Measurements from ENCODE around the gene TTLL8.
"Not testable (repeated sequence)": the region's sequence is repeated elsewhere in the genome, so short reads cannot be mapped to it uniquely, and the experiment has no call there.

TTLL8 gene

DNA sequence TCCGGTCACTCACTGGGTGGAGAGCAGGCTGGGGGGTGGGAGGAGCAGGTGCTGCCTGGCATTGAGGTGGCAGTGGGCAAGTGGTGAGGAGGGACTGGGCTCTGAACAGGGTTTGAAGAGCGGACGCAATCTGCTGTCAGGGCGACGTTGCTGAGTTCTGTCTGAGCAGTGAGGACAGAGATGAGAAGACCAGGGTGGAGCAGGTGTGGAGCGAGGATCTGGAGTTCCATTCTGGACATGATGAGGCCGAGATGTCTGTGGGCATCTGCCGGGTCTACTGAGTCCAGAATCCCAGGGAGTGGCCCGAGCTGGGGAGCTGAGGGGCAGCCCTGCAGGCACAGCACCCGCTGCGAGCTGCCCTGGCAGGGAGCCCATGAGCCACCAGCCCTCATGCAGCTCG, 29.5 kb upstream of the TTLL8 start:
- H3K4me3 ChIP-seq (ENCODE audit: low read depth, low read length) = no peak overlapping the region
- TF ChIP-seq, protein P1, sequence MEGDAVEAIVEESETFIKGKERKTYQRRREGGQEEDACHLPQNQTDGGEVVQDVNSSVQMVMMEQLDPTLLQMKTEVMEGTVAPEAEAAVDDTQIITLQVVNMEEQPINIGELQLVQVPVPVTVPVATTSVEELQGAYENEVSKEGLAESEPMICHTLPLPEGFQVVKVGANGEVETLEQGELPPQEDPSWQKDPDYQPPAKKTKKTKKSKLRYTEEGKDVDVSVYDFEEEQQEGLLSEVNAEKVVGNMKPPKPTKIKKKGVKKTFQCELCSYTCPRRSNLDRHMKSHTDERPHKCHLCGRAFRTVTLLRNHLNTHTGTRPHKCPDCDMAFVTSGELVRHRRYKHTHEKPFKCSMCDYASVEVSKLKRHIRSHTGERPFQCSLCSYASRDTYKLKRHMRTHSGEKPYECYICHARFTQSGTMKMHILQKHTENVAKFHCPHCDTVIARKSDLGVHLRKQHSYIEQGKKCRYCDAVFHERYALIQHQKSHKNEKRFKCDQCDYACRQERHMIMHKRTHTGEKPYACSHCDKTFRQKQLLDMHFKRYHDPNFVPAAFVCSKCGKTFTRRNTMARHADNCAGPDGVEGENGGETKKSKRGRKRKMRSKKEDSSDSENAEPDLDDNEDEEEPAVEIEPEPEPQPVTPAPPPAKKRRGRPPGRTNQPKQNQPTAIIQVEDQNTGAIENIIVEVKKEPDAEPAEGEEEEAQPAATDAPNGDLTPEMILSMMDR (IDR thresholded peaks at IDR 0.05; ENCODE audit: low read depth, low read length) = no peak

DNA sequence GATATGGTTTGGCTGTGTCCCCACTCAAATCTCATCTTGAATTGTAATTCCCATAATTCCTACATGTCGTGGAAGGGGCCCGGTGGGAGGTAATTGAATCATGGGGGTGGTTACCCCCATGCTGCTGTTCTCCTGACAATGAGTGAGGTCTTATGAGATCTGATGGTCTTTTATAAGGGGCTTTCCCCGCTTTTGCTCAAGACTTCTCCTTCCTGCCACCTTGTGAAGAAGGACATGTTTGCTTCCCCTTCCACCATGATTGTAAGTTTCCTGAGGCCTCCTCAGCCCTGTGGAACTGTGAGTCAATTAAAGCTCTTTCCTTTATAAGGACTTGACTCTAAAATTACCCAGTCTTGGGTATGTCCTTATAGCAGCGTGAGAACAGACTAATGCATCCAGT, 28.9 kb upstream of the TTLL8 start:
- not testable (repeated sequence) for H3K4me3 ChIP-seq (ENCODE audit: low read depth, low read length)

DNA sequence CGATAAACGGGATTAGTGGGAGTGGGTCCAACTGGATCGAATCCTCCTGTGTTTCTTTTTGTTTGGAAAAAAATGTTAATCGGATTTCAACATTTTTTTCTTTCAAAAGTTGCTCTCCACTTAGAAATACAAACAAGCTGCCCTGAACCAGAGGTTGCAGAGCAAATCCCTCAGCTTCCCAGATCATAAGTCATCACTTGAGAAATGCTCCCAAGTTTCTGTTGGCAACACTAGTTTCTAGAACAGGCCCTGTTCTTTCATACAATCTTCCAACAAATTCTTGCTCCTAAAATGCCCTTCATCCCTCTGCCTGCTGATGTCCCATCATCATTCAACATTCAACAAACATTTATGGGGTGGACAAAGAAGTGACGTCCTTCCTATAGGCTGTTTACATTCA, 28.4 kb upstream of the TTLL8 start:
- TF ChIP-seq, protein P1 (IDR thresholded peaks at IDR 0.05; ENCODE audit: low read depth, low read length) = no peak
- no peak overlapping the region for H3K4me3 ChIP-seq (ENCODE audit: low read depth, low read length)

DNA sequence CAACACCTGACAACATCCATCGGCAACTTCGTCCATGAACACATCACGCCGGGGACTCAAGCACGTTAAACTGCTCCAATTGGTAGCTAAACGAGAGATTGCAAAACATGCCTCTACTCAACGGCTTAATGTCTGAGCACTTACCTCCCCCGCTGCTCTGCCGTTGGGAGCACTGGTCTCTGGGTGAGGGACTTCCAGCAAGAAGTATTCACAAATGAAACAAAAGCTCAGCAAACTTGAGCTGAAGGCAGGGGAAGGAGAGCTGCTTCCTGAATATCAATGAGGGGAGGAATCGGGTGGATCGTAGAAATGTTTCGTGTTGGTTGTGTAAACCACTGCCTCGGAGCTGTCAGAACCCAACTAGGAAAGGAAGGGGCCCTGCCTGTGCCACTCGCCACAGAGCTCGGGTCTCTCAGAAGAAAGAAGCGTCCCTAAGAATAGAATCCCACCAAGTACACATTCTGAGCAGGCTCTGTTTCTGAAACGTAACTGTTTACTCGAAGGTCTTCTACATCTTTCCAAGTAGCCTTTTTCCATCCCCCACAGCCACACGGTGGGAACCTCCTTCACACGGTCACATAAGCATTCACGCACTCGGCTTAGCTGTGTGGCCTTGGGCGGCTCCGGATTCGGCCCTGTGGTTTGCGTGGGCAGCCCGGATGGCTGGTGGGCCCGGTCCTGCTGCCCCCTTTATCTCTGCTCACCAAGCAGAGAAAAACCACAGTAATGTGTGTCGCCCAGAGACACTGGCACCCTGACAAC, 27.3 kb upstream of the TTLL8 start, which contains the start of gene MLC1:
MLC1 (minus strand) TSS at position 216 of the 762 bp plus-strand sequence. CDS start 524 bp downstream, outside the sequence.
- TF ChIP-seq, protein P1 (IDR thresholded peaks at IDR 0.05; ENCODE audit: low read depth, low read length) = no peak
- H3K4me3 ChIP-seq (ENCODE audit: low read depth, low read length) = no peak within 1 kb of the TSS

DNA sequence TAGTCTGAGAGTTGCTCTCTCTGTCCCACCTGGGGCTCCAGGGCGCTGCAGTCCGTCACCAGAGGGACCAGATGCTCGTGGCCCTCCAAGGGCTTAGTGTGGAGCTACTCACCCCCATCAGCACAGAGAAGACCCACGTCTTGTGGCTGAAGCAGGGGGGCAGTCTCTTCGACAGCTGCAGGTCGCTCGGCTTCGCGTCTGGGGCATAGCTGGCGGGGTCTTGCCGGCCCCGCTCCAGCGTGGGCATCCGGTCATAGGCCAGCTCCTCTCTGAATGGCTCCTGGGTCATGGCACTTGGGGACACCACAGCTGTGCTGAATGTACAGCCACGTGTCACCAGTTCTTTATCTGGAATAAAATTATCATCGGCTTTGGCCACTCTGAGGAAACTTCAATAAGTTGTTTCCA, 26.5 kb upstream of the TTLL8 start:
- TF ChIP-seq, protein P1 (IDR thresholded peaks at IDR 0.05; ENCODE audit: low read depth, low read length) = no peak
- H3K4me3 ChIP-seq (ENCODE audit: low read depth, low read length) = no peak overlapping the region

DNA sequence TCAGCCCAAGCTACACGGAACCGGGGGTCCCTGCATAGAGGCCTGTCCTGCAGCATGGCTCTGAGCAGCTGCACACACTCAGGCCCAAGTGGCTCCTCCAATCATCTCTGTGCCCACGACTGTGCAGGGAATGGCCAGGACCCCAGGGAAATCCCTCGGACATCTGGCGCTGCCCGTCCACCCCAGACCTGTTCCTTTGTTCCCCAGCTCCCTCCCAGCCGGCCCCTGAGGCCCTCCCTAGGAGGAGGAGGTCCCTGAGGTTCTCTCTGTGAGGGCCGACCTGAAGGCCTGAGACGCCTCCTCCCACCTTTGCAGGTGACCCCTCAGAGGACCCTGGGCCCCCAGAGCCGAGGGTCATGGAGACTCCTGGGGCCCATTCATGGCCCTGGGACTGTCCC, 26.0 kb upstream of the TTLL8 start:
- no peak overlapping the region for H3K4me3 ChIP-seq (ENCODE audit: low read depth, low read length)
- TF ChIP-seq, protein P1 (IDR thresholded peaks at IDR 0.05; ENCODE audit: low read depth, low read length) = no peak

DNA sequence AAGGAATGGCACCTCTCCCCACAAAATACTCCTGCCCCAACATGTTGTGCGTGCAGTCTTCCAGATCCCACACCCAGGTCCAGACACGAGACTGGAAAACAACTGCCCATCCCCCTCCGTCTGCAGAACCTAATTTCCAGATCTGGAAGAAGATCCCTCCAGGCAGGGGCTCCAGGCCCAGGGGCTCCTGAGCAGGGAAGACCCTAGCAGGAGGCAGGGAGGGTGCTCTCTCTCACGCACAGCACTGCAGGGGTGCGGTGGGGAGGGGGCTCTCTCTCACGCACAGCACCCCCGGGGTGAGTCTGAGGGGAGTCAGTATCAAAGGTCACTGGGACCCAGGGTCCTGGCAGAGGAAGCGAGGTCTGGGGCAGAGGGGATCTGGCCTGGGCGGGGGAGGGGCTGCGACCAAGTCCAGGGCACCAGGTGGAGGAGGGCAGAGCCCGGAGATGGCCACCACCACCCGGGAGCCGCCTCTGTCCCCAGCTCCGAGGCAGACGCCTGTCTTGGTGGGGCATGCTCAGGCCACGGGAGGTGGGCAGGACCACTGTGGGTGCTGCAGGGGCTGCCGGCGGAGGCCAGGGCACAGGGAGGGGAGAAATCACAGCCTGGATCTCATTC, 25.5 kb upstream of the TTLL8 start:
- TF ChIP-seq, protein P1 (IDR thresholded peaks at IDR 0.05; ENCODE audit: low read depth, low read length) = no peak

More for the DNA sequence above, 25.5 kb upstream of the TTLL8 start:
- H3K4me3 ChIP-seq (ENCODE audit: low read depth, low read length) = no peak overlapping the region
